Activated CD8-positive, alpha-beta memory T cell treated with anti-CD3 and anti-CD28 coated beads, Interleukin-2, amount 50 U/mL, for 1 hour (primary cell): Measurements from ENCODE around the gene TPRG1.

Experiments
- DNase-seq: peaks from one replicate; pipeline ENCODE4 v3.0.0-alpha.2; 2020; ENCODE audit errors: extremely low read depth

The TPRG1 gene

DNA sequence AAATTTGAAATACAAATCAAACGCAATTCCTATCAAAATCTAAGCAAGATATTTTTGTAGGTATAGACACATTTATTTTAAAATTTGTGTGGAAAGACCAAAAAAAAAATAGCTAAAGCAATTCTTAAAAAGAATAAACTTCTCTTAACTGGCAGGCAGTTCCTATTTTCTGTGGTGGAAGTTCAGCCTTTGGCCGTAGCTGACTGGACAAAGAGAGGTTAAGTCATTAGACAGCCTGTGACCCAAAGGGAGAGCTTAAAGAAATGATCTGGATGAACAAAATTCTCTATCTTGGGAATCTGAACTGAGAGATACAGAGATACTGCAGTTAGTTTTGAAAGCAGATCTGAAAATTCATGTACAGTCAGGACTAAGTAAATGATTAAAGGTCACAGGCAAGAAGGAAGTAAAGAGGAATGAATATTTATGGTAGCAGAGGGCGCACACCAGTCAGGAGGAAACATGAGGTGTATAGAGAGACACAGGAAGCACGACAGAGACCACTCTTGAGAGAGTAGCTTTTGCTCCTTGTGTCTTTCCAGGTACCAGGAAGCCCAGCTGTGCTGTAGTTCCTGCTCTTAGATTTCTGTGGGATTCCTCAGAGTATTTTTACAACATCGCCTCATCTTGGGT lies 57.5 kb downstream of the TPRG1 start:
- no peak for DNase-seq

DNA sequence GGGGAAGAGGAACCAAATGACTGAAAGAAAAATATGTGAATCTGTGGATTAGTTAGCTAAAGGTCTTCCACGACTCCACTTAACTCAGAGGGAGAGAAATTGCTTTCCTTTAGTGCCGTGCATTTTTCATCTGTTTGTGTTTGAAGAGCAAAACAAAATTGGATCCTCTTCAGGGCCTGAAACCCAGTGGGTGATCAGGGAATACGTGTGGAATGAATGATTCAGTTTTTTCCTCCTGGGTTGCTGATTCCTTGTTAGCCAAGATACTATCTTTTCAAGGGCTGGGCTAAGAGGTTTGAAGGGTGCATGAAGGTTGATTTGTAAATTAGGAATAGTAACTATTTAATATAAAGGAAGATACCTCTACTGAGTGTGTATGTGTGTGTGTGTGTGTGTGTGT lies 61.0 kb downstream of the TPRG1 start:
- no peak for DNase-seq

DNA sequence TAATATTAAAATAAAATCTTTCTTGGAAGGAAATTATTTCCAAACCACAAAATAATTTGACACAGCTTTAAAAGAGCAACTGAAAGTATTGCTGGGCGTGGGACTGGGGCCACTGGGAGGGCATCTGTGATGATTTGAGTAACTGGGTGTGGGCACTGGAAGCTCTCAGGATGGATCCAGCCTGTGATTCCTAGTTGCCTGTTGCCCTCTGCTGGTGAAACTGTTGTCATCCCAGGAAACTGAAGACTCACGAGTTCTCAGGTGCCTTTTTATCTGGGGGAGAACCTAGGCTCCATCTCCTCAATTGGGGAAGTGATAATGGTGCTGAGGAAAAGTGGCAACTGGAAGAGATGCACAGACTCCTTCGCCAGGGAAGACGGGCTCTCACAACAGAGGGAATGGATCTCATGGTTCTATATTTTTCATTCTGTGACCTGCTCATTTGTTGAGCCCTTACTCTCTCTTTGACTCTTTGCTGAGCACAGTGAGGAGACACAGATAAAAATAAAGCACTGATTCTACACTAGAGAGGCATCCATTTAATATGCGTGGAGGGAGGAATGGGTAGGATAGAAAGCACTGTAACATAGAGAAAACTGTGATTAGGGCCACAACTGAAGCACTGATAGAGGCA lies 61.6 kb downstream of the TPRG1 start:
- DNase-seq = no peak

DNA sequence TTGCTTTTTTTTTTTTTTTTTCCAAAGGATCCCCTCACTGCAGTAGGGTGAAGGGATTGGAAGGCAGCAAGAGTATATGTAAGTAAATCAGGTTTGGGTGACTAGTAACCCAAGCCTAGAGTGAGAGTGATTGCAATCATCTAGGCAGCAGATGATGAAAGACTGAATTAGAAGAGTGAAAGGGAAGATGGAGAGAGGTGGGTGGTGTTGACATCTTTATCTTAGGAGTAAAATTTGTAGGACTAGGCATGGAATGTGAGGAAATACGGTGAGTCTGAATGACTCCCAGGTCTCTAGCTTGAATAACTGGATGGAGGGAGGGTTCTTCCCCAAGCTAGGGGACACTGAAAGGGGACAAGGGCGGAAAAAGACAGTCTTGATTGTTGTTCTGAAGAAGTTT lies 63.4 kb downstream of the TPRG1 start:
- DNase-seq = no peak

DNA sequence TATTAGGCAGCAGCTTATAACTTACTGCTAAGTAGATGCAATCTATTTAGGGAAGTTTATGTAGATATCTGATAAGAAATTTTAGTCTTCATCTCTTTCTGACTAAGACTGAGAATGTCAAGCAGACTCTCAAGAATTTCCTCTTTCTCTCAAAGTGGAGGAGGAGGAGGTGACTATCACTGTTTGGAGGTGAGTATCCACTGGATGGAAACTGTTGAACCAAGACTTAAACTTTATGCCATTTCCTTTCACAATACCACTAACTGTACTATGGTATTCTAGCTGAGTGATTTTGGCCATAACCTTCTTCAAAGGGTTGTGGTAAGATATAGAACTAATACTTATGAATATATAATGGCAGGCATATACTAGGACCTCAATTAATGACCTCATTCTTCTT lies 64.6 kb downstream of the TPRG1 start:
- DNase-seq = no peak

DNA sequence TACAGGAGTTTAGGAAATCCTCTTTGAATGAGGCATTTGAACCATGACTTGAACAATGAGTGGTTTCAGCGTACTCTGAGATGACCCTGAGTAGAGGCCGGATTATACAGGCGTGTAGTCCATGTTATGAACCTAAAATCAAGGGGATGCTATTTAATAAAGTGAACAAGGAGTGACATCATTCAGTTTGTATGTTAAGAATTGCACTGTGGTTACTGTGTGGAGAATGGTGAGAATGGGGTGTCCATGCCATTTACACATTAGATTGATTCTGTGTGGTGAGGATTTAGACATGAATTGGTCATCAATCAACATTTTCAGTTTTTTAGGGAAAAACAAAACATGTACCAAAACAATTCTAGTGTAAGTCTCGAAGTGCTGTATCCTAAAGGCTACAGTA lies 65.8 kb downstream of the TPRG1 start:
- DNase-seq = no peak

DNA sequence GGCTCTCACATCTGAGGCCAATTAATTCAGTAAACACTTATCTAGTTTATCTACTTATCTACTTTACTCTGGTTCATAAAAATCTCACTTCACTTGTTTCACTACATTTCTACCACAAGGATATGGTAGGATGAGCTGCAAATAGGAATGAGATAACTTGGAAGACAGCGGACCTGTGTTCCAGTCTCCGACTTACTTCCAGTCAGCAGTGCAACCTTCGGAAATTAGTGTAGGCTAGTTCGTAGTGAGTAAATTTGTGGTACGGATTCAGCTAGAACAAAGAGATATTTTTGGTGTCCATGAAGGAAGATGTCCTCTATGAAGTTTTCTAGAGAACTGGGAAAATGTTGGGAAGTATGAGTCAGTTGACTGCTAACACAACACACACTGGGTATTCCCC lies 66.3 kb downstream of the TPRG1 start:
- no peak for DNase-seq

DNA sequence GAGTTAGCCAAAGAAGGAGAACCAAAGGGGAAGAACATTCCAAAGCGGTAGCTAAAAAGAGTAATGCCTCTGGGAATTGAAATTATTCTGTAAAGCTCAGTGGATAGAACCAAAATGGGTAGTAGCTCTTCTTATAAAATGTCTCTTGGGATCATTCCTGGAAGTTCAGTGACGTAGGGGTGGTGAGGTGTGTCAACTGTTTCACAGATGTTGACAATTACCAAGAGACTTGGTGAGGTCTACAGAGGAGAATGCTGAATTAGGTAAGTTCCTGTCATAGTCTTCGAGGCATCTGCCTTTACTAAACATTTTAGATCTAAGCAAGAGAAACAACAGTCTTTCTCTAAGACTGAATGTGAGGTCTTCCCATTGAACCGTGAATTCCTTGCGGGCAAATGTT lies 67.8 kb downstream of the TPRG1 start:
- DNase-seq = no peak

DNA sequence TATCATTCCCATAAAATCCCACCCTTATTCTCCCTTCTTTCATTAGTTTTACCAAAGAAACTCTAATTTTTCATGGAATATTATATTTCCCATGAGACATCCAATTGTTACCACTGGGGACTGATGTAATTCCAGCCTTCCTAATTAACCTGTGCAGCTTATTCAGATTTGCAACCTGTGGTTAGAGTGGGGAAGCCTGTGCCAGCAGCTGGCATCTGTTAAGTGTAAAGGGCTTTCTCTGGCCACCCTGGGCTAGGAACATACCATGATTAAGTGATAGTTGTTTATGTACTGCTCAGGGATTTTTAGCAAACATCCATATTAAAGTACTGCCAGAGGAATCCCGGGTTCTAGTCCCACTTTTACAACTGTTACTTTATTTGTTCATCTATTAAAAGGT lies 78.2 kb downstream of the TPRG1 start:
- no peak for DNase-seq

DNA sequence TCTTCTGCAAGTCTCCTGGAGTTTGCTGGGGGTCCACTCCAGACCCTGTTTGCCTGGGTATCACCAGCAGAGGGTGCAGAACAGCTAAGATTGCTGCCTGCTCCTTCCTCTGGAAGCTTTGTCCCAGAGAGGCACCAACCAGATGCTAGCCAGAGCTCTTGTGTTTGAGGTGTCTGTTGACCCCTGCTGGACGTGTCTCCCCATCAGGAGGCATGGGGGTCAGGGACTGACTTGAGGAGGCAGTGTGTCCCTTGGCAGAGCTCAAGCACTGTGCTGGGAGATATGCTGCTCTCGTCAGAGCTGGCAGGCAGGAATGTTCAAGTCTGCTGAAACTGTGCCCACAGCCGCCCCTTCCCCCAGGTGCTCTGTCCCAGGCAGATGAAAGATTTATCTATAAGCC lies 86.5 kb downstream of the TPRG1 start:
- DNase-seq = no peak

DNA sequence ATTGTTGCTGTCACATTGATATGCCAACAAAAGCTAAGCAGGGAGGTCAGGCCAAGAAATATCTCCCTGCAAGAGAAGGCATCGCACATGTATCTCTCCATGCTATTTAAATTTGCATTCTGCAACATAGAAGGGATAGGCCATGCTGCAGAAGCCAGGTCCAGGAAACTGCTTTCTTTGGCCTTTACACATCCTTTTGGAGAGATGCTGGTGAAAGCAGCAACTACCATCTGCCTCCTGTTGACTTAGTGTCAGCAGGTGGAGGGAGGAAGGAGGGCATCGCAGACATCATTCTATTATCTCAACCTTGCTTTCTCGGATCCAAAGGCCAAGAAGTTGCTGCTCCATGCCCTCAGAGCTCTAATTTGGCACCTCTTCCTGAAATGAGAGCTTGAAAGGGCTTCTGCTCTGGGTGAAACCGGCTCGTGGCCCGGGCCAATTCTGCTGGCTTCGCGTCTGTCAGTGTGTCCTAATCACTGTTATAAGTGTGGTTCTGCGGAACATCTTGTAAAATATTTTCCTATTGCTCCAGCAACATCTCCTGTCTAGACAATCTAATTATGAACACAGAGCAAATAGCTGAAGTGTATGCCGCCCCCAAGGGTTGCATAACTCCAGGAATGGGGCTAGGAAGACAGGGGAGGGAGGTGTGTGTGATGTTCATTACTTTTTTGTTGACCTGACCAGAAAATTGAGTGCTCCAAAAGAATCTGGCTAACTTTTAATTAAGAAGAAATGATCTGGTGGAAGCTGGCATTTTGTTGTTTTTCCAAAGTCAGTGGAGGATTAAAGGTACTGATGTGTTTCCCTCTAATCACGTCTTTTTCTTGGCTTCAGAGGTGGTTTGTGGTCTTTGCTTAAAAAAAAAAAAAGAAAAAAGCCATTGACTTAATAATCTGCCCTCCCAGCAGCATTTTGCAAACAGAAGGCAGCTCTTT lies 89.1 kb downstream of the TPRG1 start:
- DNase-seq = no peak

DNA sequence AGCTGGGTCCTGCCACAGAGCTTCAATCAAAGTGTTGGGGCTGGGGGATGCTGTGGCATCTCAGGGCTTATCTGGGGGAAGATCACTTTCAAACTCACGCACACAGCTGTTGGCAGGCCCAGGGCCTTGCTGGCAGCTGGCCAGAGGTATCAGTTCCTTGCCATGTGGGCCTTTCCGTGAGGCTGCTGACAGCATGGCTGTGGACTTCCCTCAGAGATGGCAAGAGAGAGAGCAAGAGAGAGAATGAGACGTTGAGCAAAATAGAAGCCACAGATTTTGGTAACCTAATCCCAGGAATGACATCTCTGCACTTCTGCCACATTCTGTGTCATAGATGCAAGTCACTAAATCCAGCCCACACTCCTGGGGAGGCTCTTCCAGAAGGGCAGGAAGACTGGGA lies 91.0 kb downstream of the TPRG1 start:
- no peak for DNase-seq

DNA sequence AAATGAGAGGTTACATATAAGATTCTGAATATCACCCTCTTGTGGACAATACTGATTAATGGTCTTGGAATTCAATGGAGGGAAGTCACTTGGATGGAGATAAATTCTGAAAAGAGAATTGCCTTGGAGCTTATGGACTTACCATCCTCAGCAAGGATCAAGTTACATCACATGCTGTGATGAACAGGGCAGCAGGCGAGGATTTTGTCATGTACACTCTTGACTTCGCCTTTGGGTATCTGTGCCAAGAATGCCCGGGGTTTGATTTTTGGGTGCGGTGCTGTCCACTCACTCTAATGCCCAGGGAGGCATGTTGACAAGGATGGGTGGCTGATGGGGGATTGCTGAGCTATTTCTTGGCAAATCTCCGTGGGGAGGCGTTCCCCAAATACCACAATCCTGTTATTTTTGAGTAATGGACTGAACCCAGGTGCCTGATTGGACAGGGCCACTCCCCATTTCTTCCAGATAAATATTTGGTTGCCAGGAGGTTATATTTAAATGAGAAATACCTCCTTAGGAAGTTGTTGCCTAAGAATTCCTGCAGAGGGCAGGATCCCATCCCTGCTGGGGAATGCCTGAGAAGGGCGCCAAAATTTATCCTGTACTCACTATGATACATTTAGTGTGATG lies 96.3 kb downstream of the TPRG1 start:
- no peak for DNase-seq

DNA sequence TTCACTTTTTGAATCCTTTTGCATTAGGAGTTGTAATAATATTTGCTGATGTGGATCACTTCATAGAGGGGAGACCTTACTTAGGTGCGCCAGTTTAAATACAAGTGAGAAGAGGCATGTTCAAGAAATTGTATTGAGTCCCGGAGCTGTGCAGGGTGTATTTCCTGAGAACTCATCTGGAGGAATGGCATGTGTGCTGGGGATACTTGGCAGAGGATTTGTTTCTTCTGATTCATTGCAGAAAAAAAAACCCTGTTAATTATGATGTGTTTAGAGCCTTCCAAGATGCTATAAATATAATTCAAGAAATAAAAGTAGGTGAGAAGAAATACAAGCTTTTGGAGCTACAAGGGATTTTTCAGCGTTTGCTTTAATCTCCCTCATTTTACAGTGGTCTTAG lies 97.6 kb downstream of the TPRG1 start:
- no peak for DNase-seq

DNA sequence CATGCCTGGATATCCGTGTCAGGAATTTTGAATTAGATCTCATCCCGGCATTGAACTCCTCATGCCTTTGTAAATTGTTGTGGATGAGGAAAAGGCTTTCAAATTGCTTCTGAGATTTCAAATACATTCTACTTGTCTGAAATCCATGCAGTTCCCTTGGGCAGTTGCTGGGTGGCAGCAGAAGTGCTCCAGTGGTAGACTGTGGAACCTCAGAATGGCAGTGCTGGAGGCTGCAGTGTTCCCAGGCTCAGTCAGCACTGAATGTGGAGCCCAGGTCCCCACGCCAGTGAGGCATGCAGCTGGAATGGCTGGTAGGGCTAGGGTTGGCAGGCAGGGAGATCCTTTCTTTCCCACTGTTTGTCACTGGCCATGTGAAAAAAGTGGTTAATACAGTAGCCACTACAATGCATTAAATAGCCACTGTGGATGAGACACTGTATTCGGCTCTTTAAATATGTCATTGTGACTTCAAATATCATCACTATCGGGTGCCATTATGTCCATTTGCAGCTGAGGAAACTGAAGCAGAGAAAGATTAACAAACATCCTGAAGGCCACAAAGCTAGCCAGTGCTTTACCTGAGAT lies 98.6 kb downstream of the TPRG1 start:
- DNase-seq = no peak

DNA sequence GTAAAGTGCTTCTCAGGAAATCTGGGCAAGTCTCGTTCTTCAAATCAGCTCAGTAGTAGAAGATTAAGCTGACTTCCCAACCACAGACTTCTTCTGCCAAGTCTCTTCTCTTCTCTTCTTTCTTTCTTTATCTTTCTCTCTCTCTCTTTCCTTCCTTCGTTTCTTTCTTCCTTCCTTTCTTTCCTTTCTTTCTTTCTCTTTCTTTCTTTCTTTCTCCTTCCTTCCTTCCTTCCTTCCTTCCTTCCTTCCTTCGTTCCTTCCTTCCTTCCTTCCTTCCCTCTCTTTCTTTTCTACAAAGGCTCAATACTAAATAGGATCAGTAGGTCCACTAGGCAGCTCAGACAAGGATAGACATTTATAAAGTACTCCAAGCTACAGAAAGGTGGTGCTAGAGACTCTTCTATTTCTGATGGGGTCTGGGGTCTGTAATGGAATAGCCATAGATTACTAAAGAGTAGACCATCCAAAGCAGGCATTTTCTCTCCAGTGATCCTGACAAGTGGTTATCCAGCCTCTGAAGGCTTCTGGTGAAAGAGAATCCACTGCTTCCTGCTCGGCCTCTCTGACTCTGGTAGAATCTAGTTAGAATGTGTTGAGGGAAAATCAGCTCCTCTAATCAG lies 100.8 kb downstream of the TPRG1 start:
- DNase-seq = no peak

DNA sequence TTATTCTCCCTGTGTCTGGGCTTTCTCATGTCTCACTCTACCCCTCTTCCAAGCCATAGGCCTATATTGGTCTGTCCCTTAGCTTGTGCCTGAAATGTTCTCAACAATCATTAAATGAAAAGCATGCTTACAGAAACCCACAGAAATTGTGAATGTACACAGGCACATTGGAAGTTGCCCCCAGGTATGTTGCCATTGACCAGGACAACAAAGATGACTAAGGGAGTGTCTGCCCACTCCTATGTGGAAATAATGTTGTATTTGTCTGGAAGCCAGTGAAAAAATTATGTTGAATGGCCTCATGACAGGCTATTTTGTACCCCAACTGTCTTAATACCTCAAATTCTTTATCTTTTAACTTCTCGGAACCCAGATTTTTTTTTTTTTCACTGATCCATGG lies 102.0 kb downstream of the TPRG1 start:
- no peak for DNase-seq

DNA sequence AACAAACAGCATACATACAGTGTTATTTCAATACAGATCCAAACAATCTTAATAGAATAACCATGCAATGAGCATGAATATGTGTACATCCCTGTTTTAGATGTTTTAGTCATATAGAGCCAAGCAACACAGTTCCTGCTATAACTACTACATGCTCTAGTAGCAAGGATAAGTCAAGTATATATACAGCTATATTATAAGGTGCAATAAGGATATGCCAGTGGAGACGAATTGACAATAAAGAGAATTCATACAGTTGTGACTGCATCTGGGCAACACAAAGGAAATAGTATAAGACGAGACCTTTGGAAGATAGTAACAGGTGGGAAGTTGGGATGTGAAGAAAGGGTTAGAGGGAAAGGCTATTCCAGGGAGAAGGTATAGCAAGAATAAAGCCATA lies 103.4 kb downstream of the TPRG1 start:
- DNase-seq = no peak

DNA sequence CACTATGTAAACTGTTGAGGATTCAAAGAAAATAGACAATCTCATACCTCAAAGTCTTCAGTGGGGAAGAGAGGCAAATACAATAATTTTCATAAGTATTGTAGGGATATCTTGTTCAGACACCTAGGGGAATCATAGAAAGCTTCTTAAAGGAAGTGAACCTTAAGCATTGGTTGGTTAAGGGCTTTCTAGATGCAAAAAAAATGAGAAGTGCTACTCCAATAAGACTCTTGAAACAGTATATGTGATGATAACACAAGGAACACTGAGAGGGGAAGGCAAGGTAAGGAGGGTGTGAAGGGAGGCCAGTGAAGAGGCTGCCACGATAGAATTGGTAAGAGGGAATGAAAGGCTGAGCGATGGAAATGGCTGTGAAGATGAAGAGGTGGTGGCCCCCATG lies 104.1 kb downstream of the TPRG1 start:
- DNase-seq = no peak

DNA sequence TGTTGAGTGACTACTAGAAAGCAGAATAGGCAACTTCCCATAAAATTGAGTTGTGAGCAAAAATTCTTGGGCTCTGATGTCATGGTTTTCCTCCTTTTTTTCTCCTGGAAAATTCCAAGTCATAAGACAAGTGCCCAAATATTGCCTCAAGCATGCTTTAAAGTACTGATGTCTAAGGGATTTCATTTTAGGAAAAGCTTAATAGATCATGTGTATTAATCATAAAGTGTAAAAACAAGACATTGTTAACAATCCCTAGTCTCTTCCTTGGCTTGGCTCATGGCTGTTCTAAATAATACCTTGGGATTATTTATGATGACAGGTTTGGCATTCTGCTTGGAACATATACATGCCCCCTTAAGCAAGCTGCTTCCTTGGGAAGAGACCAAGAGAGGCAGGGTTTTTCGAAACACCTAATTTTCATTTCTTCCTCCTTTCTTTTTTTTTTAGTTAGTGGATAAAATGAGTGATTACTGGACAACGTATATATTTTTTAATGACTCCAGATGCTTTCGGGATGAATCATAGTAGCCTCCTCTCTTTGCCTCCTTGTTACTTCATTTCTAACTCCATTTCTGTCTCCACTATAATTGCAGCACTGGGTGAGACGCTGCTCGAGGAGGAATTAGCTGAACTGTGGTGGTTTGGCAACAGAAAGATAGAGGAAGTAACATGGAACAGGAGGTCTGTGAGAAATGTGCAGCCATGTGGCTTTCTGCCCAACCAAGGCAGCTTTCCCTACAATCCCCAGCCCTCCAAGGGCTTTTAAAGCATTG lies 104.9 kb downstream of the TPRG1 start:
- no peak for DNase-seq

DNA sequence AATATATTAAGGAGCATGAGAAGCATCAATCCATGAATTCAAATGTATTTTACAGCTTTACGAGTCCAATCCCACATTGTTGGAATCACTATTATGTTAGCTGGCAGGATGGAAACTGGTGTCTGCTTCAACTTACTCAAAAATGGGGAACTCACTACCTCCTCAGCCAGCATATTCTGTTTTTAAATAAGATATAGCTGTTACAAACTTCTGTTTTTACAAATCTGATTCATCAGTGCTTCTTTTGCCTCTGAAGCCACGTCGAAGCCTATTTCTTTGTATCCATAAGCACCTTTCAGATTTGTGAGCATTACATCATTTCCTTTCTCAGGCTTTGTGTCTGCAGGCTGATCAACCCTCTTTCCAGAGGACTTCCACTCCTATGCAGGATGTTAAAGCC lies 105.9 kb downstream of the TPRG1 start:
- DNase-seq = no peak
